IgD-negative memory B cell (primary cell): ENCODE results near the gene DPCD. TPM values are rescaled to one million over a fixed set of nuclear protein-coding genes. Genes with fewer than 3 reads are reported as not detected.

Source experiments
- H3K27ac Mint-ChIP-seq, 3 donors: one replicate each; pipeline ENCODE4 v1.8.0; 2020 to 2022; ENCODE audit warnings: mild to moderate bottlenecking in 3 of 3, mixed read lengths in 3 of 3, moderate library complexity in 1 of 3
- H3K27me3 Mint-ChIP-seq: one replicate; pipeline ENCODE4 v1.8.0; 2021; ENCODE audit warnings: mixed read lengths
- H3K36me3 Mint-ChIP-seq: one replicate; pipeline ENCODE4 v1.8.0; 2020; ENCODE audit warnings: mild to moderate bottlenecking, mixed read lengths
- H3K4me1 Mint-ChIP-seq, 3 donors: one replicate each; pipeline ENCODE4 v1.8.0; 2020 to 2022; ENCODE audit warnings: mixed read lengths in 3 of 3, mild to moderate bottlenecking in 1 of 3
- H3K4me3 Mint-ChIP-seq, 4 donors: one replicate each; pipeline ENCODE4 v1.8.0; 2020 to 2022; ENCODE audit warnings: mild to moderate bottlenecking in 4 of 4, mixed read lengths in 4 of 4, moderate library complexity in 3 of 4
- H3K9me3 Mint-ChIP-seq, 3 donors: one replicate each; pipeline ENCODE4 v1.8.0; 2020 to 2021; ENCODE audit warnings: mixed read lengths in 3 of 3, mild to moderate bottlenecking in 1 of 3
- polyA plus RNA-seq: library from polyadenylated mRNA; unstranded; fragments of 300-500 nt; fragmentation: Illumina TruSeq; gene quantifications from one replicate; pipeline ENCODE4 v1.2.3, GENCODE V29; 2021

The DPCD gene
- polyA plus RNA-seq, 1 donor from 2014 or later = 2.2 TPM

GRCh38 chr10:101563497-101564040, 24.6 kb upstream of the DPCD start:
- Mint-ChIP-seq H3K27ac (no peak overlapping the region), H3K9me3 (no peaks in the 10 kb centered on the region), H3K4me1 (peaks cover 0 to 9% (median 3%) of the 10 kb centered on the region in 3 donors), H3K4me3 (no peak overlapping the region), H3K36me3 (no peaks in the 10 kb centered on the region), H3K27me3 (peaks cover 44% of the 10 kb centered on the region)

- no peaks in the 10 kb centered on the region for H3K9me3 Mint-ChIP-seq
- no peak overlapping the region for H3K4me3 Mint-ChIP-seq
- H3K27ac Mint-ChIP-seq = peak overlapping the region in 1 of 3 donors; percentile 47
- H3K27me3 Mint-ChIP-seq = peaks cover 46% of the 10 kb centered on the region
- H3K36me3 Mint-ChIP-seq = no peaks in the 10 kb centered on the region
- H3K4me1 Mint-ChIP-seq = peaks cover 0 to 6% (median 5%) of the 10 kb centered on the region in 3 donors
Measured at GRCh38 chr10:101564490-101564991, 23.6 kb upstream of the DPCD start.

GRCh38 chr10:101565370-101565900, 22.7 kb upstream of the DPCD start:
- Mint-ChIP-seq H3K4me1 (peaks cover 0 to 6% (median 6%) of the 10 kb centered on the region in 3 donors), H3K36me3 (no peaks in the 10 kb centered on the region), H3K27me3 (peaks cover 44% of the 10 kb centered on the region)

GRCh38 chr10:101565936-101566332, 22.2 kb upstream of the DPCD start:
- Mint-ChIP-seq H3K27me3 (peaks cover 44% of the 10 kb centered on the region), H3K4me1 (peaks cover 0 to 9% (median 6%) of the 10 kb centered on the region in 3 donors), H3K27ac (no peak overlapping the region), H3K9me3 (no peaks in the 10 kb centered on the region), H3K4me3 (peak overlapping the region in 1 of 4 donors; percentile 65), H3K36me3 (no peaks in the 10 kb centered on the region)

More at GRCh38 chr10:101565370-101565900, 22.7 kb upstream of the DPCD start:
- Mint-ChIP-seq H3K9me3 (no peaks in the 10 kb centered on the region), H3K4me3 (peak overlapping the region in 1 of 4 donors; percentile 65), H3K27ac (no peak overlapping the region)

GRCh38 chr10:101566333-101567164, 21.6 kb upstream of the DPCD start:
- no peaks in the 10 kb centered on the region for H3K36me3 Mint-ChIP-seq
- H3K27me3 Mint-ChIP-seq = peaks cover 44% of the 10 kb centered on the region
- peak overlapping the region in 1 of 3 donors; percentile 11 for H3K27ac Mint-ChIP-seq
- peaks cover 0 to 9% (median 6%) of the 10 kb centered on the region in 3 donors for H3K4me1 Mint-ChIP-seq
- H3K4me3 Mint-ChIP-seq = peak overlapping the region; percentile 16 to 58 (median 34)
- no peaks in the 10 kb centered on the region for H3K9me3 Mint-ChIP-seq

GRCh38 chr10:101567165-101568006, 20.7 kb upstream of the DPCD start:
- Mint-ChIP-seq H3K27me3 (peaks cover 40% of the 10 kb centered on the region), H3K36me3 (no peaks in the 10 kb centered on the region), H3K27ac (no peak overlapping the region), H3K4me1 (peaks cover 0 to 9% (median 6%) of the 10 kb centered on the region in 3 donors), H3K9me3 (no peaks in the 10 kb centered on the region), H3K4me3 (peak overlapping the region in 3 of 4 donors; percentile 16 to 58 (median 20))

GRCh38 chr10:101568054-101568745, 19.9 kb upstream of the DPCD start:
- Mint-ChIP-seq H3K4me1 (peaks cover 0 to 9% (median 6%) of the 10 kb centered on the region in 3 donors), H3K27me3 (peaks cover 38% of the 10 kb centered on the region), H3K27ac (peak overlapping the region in 1 of 3 donors; percentile 84)

GRCh38 chr10:101569323-101569621, 18.8 kb upstream of the DPCD start:
- Mint-ChIP-seq H3K4me1 (peaks cover 0 to 9% (median 6%) of the 10 kb centered on the region in 3 donors), H3K4me3 (peak overlapping the region; percentile 41 to 91 (median 84)), H3K9me3 (no peaks in the 10 kb centered on the region), H3K27me3 (peaks cover 37% of the 10 kb centered on the region), H3K27ac (no peak overlapping the region), H3K36me3 (no peaks in the 10 kb centered on the region)

More at GRCh38 chr10:101568054-101568745, 19.9 kb upstream of the DPCD start:
- Mint-ChIP-seq H3K9me3 (no peaks in the 10 kb centered on the region), H3K36me3 (no peaks in the 10 kb centered on the region), H3K4me3 (peak overlapping the region; percentile 16 to 81 (median 26))

- Mint-ChIP-seq H3K36me3 (peaks cover 2% of the 10 kb centered on the region), H3K4me3 (peak overlapping the region; percentile 41 to 91 (median 84)), H3K27me3 (peaks cover 35% of the 10 kb centered on the region), H3K9me3 (no peaks in the 10 kb centered on the region), H3K4me1 (peaks cover 0 to 9% (median 6%) of the 10 kb centered on the region in 3 donors), H3K27ac (peak overlapping the region in 1 of 3 donors; percentile 59)
Measured at GRCh38 chr10:101569622-101570427, 18.3 kb upstream of the DPCD start.

GRCh38 chr10:101570428-101571270, 17.5 kb upstream of the DPCD start:
- peaks cover 0 to 9% (median 6%) of the 10 kb centered on the region in 3 donors for H3K4me1 Mint-ChIP-seq
- H3K27me3 Mint-ChIP-seq = peaks cover 28% of the 10 kb centered on the region
- peaks cover 2% of the 10 kb centered on the region for H3K36me3 Mint-ChIP-seq
- no peaks in the 10 kb centered on the region for H3K9me3 Mint-ChIP-seq
- H3K4me3 Mint-ChIP-seq = peak overlapping the region; percentile 41 to 91 (median 84)
- H3K27ac Mint-ChIP-seq = peak overlapping the region in 2 of 3 donors; percentile 31 to 73

- Mint-ChIP-seq H3K9me3 (no peaks in the 10 kb centered on the region), H3K27ac (peak overlapping the region; percentile 31 to 73 (median 48)), H3K27me3 (peaks cover 21% of the 10 kb centered on the region), H3K4me1 (peaks cover 0 to 7% (median 6%) of the 10 kb centered on the region in 3 donors), H3K4me3 (peak overlapping the region in 2 of 4 donors; percentile 37 to 51), H3K36me3 (peaks cover 2% of the 10 kb centered on the region)
Measured at GRCh38 chr10:101571271-101571925, 16.7 kb upstream of the DPCD start.

- H3K4me1 Mint-ChIP-seq = peaks cover 0 to 4% (median 3%) of the 10 kb centered on the region in 3 donors
- H3K4me3 Mint-ChIP-seq = peak overlapping the region in 1 of 4 donors; percentile 9
- H3K27ac Mint-ChIP-seq = peak overlapping the region in 1 of 3 donors; percentile 48
- H3K27me3 Mint-ChIP-seq = peaks cover 16% of the 10 kb centered on the region
- H3K9me3 Mint-ChIP-seq = no peaks in the 10 kb centered on the region
- peaks cover 2% of the 10 kb centered on the region for H3K36me3 Mint-ChIP-seq
Measured at GRCh38 chr10:101572126-101572525, 16.0 kb upstream of the DPCD start.
